GM12873 (cell line): ENCODE measurements around the gene TSR3.

Source experiments
- CTCF ChIP-seq: IDR thresholded peaks from 2 replicates; pipeline ENCODE4 v1.5.1; 2012; ENCODE audit warnings: low read depth, mild to moderate bottlenecking, moderate library complexity, low read length, control low read depth; ENCODE audit not compliant: insufficient read depth; ENCODE audit errors: missing control alignments

The TSR3 gene

DNA sequence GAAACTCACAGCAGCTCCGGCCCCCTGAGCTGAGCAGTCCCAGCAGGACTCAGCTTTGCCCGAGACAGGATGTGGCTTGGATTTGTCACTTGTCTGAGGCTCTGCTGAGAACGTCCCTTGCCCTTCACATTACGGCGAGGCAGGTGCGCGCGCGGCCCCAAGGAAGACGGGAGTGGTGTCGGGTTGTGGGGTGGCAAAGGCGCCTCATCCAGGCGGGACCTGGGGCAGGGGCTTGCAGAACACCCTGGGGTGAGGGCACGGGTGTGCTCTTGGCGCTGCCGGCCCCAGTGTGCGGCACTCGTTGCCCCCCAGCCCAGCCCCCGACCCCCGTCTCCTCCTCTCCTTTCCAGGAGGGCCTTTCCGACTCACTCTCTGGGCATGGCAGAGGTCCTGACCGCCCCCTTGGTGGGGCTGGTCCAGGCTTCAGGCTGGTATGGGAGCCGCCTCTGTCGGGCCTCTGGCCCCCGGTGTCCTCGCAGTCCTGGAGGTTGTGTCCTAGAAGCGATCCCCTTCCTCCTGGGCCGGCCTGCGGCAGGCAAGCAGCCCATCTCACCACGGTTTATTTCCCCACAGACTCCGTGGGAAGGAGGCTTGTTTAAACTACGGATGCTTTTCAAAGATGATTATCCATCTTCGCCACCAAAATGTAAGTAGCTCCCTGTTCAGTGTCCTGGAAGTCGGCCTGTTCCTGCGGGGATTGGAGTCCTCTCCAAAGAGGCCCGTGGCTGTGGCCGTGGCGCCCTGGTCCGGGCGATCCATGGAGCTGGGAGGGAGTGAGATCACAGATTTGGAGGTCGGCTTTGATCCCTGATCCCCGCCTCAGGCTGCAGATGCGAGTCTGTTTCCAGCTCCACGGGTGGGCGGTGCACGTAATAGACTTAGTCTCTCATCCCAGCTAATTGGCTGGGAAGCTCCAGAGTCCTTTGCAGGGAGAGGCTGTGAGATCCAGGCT lies 36.3 kb downstream of the TSR3 start:
- TF ChIP-seq CTCF: no peak

DNA sequence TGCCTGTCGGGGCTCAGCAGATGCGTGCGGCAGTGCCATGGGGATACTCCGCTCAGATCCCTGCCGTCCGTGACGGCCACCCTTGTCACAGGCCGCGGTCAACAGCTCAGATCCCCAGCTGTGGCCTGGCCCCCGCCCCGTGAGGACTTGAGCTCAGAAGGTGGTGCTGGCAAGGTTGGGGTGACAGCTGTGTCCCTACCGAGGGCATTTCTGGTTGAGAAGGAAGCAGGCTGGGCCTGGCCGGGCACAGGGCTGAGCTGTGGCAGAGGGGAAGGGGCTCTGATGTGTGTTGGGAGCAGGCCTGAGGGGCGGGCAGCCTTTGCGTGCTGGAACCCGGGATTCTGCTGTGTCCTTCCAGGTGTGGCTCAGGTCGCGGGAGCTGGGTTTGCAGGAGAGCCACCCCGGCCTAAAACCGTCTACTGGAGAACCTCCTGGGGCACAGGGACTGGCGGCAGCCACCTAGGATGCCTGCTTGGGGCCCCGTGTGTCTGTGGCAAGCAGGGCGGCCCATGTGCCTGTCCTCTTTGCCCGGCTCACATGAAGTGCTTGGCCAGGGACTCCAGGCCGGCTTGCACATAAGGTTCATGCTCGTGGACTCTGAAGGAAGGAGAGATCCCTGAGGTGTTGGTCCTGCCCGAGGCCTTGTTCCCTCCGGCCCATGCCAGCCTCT lies 37.1 kb downstream of the TSR3 start:
- TF ChIP-seq CTCF: no peak

DNA sequence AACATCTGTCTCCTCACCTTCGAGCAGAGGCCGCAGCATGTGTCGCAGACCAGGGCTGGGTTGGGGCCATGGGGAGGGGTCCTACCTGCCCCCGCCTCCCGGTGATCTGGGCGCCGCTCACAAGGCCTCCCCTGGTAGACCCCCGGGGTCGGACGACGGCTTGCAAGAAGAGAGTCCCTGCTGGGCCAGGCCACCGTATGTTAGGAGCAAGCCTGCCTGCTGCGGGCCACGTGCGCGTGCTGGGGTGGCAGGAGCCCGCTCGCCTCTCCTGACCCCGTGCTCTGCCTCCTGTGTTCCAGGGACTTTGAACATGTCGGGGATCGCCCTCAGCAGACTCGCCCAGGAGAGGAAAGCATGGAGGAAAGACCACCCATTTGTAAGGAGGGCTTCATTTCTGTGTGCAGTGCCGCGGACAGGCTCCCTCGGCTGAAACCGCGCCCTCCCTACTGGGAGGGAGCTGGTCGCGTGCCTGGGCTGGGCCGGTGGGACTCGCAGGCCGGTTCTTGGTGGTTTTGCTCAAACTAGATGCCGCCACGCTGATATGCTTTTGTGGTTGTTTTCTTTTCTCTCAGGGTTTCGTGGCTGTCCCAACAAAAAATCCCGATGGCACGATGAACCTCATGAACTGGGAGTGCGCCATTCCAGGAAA lies 37.8 kb downstream of the TSR3 start:
- TF ChIP-seq CTCF: no peak

DNA sequence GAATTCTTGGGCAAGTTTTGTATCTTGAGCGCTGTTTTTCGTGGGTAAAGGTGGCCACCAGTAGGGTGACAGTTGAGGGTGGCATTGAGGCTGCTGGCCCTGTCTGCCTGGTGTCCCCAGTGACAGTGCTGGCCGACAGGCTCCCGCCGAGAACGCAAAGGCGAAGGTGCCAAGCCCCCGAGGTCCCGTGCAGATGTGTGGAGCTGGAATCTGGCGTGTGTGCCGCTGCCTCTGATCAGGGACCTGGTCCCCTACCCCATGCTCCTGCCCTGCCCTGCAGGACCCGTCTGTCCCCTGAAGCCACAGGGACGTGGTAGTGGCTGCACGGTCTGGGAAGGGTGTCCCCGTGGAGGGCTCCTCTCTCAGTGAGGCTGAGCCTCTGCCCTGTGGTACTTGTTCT lies 38.8 kb downstream of the TSR3 start:
- no peak for TF ChIP-seq CTCF

GRCh38 chr16:1312467-1312816 lies 39.2 kb downstream of the TSR3 start:
- TF ChIP-seq CTCF: no peak

DNA sequence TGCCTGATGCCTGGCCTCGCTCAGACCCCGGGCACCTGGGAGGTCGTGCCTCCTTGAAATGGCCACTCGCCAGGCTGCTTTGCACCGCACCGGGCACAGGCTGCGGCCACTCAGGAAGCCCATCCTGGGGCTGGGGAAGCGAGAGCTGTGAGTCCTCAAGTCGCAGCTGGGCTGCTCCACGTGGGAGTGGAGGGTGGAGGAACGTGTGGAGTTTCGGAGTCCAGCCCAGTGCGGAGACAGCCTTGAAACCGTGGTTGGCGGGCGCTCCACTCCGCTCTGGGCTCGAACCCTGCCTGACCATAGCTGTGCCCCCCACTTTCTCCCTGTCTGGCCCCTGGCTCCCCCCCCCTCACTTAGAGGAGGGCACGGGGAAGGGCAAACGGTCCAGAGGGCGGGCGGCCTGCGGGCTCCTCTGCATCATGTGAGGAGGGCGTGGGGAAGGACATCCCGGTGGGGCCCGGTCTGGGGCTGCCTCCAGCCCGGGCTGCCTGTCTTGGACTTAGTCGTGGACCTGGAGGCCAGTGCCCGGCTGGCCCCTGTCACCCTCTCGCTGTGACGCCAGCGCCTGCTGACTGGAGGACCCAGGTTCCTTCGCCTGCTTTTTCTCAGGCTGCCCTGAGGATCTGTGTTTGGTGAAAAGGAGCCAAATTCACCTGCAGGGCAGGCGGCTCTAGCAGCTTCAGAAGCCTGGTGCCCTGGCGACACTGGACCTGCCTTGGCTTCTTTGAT lies 39.8 kb downstream of the TSR3 start:
- TF ChIP-seq CTCF: no peak
